Stimulated activated CD4-positive, alpha-beta T cell treated with anti-CD3 and anti-CD28 coated beads, Interleukin-15, amount 100 ng/mL, for 24 hours (primary cell): ENCODE results near the gene OSBPL2.

Experiments used
- DNase-seq: peaks from one replicate; pipeline ENCODE4 v3.0.0-alpha.2; 2020

The OSBPL2 gene

GRCh38 chr20:62304331-62305148 lies 66.2 kb downstream of the OSBPL2 start:
- no peak for DNase-seq

- DNase-seq: no peak
Measured at GRCh38 chr20:62305149-62305764, 66.9 kb downstream of the OSBPL2 start.

- no peak for DNase-seq
Measured at GRCh38 chr20:62305765-62306413, 67.6 kb downstream of the OSBPL2 start.

DNA sequence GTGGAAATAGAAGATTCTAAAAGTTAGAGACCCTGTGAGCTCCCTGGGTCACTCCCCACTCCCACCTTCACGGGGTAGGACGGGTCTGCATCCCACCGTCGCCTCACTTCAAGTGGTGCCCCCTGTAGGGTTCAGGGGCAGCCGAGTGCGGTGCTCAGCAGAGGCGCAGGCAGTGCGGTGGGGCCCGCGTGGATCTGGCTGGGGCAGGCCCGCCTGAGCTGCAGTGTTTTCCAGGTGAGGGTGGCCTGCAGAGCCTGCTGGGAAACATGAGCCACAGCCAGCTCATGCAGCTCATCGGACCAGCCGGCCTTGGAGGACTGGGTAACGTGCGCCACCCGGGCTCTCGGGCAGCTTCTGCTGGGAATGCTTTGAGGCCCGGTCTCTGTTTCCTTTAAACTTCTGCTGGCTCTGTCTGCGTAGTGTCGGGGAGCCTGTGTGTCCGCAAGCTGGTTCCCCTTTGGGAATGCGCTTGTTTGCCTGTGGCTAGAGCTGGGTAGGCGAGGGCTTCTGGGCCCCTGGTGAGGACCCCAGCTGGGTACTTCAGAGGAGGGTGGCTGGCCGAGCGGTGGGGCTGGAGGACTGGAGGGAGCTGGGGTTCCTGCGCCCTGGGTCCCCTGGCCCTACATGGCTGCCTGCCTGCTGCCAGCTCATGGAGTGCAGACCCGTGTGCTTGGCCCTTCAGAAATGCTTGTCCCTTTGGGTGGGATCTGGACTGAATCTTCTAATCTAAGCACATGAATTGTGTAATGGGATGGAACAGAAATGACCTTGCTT lies 68.3 kb downstream of the OSBPL2 start:
- DNase-seq: no peak

DNA sequence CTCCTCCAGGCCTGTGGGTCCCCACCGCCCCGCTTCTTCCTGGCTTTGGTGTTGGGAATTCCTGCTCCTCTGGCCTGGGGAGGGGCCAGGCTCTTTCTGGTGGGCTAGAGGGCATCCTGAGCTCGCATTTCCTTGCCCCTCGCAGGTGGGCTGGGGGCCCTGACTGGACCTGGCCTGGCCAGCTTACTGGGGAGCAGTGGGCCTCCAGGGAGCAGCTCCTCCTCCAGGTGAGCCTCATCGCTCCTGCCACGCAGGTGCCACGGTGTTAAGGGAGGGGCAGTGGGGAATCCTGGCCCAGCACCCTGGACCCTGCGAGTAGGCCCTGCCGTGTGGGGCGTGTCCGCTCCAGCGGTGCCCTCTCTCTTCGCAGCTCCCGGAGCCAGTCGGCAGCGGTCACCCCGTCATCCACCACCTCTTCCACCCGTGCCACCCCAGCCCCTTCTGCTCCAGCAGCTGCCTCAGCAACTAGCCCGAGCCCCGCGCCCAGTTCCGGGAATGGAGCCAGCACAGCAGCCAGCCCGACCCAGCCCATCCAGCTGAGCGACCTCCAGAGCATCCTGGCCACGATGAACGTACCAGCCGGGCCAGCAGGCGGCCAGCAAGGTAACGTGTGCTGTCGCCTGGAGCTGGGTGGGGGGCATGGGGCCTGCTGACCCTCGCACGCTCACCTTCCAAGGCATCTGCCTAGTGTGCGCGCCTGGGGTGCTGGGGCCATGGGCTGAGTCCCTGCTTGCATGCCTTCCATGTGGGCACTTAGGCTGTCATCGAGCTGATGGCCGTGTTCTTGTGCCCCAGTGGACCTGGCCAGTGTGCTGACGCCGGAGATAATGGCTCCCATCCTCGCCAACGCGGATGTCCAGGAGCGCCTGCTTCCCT lies 69.1 kb downstream of the OSBPL2 start:
- no peak for DNase-seq

DNA sequence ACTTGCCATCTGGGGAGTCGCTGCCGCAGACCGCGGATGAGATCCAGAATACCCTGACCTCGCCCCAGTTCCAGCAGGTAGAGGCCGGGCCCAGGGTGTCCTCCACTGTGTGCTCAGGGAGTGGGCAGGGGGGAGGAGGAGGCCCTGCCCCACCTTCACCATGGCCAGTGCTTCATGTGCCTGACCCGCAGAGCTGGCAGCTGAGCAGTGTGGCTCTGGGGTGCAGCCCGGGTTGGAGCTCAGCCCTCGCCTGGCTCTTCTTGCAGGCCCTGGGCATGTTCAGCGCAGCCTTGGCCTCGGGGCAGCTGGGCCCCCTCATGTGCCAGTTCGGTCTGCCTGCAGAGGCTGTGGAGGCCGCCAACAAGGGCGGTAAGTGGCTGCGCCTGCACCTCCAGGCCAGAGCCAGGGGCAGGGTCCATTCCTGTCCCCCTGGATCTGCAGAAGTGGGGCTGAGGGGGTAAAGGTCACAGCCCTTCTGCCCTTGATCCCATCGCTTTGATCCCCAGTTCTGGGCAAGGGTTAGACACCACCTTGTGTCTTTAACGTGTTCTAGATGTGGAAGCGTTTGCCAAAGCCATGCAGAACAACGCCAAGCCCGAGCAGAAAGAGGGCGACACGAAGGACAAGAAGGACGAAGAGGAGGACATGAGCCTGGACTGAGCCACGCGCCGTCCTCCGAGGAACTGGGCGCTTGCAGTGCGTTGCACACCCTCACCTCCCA lies 69.9 kb downstream of the OSBPL2 start:
- DNase-seq: no peak

- DNase-seq: no peak
Measured at GRCh38 chr20:62309198-62309944, 71.0 kb downstream of the OSBPL2 start.

- DNase-seq: no peak
Measured at GRCh38 chr20:62309947-62310756, 71.8 kb downstream of the OSBPL2 start.

GRCh38 chr20:62310757-62311121 lies 72.4 kb downstream of the OSBPL2 start:
- DNase-seq: no peak

GRCh38 chr20:62311150-62311549 lies 72.8 kb downstream of the OSBPL2 start:
- no peak for DNase-seq

DNA sequence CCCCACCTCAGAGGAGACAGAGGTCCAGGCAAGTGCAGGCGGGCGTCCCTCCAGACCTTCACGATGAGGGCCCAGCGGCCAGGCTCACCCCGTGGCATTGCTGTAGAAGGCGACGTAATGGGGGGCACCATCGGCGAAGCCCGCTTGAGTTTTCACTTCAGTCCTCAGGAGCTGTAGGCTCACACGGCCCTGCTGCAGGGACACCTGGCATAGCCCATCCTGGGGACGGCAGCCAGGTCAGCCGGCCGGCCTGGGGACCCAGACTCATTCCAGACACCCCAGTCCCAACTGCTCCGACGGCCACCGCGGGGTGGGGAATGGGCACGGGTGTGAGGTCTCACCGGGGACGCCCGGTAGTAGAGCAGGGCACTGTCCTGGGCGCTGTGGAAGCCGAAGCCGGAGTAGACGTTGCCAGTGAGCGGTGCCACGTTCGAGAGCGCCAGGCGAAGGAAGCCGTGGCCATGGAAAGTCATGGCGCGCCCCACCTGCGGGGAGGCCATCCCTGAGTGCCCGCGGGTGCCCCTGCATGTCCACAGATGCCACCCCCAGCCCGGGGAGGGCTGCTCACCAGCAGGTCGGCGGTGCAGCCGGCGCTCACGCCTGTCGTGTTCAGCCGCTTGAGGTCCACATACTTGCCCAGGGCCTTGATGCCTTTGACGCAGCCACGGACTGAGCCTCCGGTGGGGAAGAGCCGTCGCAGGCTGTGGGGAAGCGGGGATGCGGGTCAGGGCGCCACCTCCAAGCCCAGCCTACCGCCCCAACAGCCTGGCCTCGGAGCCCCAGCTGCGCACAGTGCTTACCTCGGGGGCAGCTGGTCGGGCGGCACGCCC lies 73.7 kb downstream of the OSBPL2 start:
- DNase-seq: no peak

GRCh38 chr20:62312662-62312977 lies 74.3 kb downstream of the OSBPL2 start:
- no peak for DNase-seq

DNA sequence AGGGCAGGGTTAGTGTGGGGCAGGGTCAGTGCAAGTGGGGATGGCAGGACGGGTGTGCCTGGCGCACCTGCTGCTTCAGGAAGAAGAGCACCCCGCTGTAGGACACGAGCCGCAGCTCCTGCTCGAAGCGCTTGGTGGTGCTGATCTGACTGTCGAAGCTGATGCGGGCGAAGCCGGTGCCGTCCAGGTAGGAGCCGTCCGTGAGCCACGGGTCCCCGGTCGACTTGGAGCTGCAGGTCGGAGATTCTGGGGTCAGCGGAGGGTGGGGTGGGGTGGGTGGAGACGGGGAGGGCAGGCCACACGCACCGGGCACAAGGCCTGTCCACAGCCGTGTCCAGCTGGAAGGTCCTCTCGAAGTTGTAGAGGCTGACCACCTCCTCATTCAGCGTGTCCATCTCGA lies 74.7 kb downstream of the OSBPL2 start:
- no peak for DNase-seq

GRCh38 chr20:62313460-62314338 lies 75.4 kb downstream of the OSBPL2 start:
- DNase-seq: no peak

- DNase-seq: no peak
Measured at GRCh38 chr20:62314339-62314638, 76.0 kb downstream of the OSBPL2 start.

DNA sequence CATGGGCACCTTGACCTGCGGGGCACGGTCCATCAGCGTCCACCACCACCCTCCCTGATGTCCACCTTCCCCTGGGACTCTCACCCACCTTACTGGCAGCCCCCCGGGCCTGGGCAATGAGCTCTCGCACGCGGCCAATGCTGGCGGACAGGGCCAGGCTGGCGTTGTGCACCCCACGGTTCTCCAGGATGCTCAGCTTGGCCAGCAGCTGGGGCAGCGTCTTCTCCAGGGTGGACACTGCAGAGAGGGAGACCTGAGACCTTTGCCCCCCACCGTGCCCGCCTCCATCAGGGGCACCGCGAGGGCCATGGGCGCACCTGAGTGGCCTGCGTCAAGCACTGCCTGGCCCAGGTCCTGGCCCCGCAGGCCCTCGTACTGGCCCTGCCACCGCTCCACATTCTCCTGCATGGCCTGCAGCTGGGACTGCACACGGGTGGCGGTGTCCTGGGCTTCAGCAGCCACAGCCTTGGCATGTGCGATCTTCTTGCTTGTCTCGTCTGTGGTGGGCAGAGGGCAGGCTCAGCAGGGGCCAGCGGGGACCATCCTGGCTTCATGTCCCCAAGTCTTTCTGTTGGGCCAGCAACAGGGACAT lies 76.5 kb downstream of the OSBPL2 start:
- DNase-seq: no peak

GRCh38 chr20:62315773-62316172 lies 77.5 kb downstream of the OSBPL2 start:
- DNase-seq: no peak
